ENCODE results near the gene TMCC3. TPM values are rescaled to one million over a fixed set of nuclear protein-coding genes. Genes with fewer than 3 reads are reported as not detected.

The TMCC3 gene
- total RNA-seq, 1 donor from 2014 or later, result 48.1 TPM

- Mint-ChIP-seq H3K4me1 (ENCODE audit: unreplicated experiment) (peaks cover 4% of the 10 kb centered on the region), H3K27ac (ENCODE audit: unreplicated experiment) (no peak overlapping the region), H3K4me3 (ENCODE audit: unreplicated experiment) (no peak overlapping the region), H3K27me3 (ENCODE audit: unreplicated experiment) (no peaks in the 10 kb centered on the region), H3K9me3 (ENCODE audit: unreplicated experiment) (no peaks in the 10 kb centered on the region), H3K36me3 (ENCODE audit: low read depth, unreplicated experiment) (peaks cover 17% of the 10 kb centered on the region)
- no peak for DNase-seq (ENCODE audit: low spot score)
- TF ChIP-seq, protein P1, sequence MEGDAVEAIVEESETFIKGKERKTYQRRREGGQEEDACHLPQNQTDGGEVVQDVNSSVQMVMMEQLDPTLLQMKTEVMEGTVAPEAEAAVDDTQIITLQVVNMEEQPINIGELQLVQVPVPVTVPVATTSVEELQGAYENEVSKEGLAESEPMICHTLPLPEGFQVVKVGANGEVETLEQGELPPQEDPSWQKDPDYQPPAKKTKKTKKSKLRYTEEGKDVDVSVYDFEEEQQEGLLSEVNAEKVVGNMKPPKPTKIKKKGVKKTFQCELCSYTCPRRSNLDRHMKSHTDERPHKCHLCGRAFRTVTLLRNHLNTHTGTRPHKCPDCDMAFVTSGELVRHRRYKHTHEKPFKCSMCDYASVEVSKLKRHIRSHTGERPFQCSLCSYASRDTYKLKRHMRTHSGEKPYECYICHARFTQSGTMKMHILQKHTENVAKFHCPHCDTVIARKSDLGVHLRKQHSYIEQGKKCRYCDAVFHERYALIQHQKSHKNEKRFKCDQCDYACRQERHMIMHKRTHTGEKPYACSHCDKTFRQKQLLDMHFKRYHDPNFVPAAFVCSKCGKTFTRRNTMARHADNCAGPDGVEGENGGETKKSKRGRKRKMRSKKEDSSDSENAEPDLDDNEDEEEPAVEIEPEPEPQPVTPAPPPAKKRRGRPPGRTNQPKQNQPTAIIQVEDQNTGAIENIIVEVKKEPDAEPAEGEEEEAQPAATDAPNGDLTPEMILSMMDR (IDR thresholded peaks at IDR 0.05; ENCODE audit: unreplicated experiment), result no peak
Measured at GRCh38 chr12:94628819-94629472, 21.4 kb downstream of the TMCC3 start.

DNA sequence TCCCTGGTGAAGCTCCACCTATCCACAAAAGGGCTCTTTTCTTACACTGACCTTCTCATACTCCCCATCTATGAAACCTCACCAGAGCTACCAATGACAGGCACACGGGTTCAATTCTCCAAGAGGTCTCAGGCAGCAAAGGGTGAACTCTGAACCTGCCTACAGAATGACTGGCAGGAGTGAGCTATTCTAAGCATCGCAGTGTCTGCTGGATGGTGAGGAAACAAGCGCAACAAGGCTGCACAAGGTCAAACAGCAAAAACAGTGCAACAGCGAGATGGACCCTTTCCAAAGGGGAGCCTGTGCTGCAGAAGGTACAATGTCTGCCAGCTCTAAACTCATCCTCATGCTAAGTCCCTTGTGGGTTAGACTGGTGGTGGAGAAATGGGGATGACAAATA lies 22.0 kb downstream of the TMCC3 start:
- Mint-ChIP-seq H3K4me3 (ENCODE audit: unreplicated experiment) (no peak overlapping the region), H3K4me1 (ENCODE audit: unreplicated experiment) (peaks cover 4% of the 10 kb centered on the region), H3K36me3 (ENCODE audit: low read depth, unreplicated experiment) (peaks cover 17% of the 10 kb centered on the region), H3K27ac (ENCODE audit: unreplicated experiment) (no peak overlapping the region), H3K27me3 (ENCODE audit: unreplicated experiment) (no peaks in the 10 kb centered on the region), H3K9me3 (ENCODE audit: unreplicated experiment) (no peaks in the 10 kb centered on the region)
- no peak for DNase-seq (ENCODE audit: low spot score)
- TF ChIP-seq, protein P1 (IDR thresholded peaks at IDR 0.05; ENCODE audit: unreplicated experiment), result no peak

GRCh38 chr12:94625531-94625930 lies 24.8 kb downstream of the TMCC3 start:
- no peak for DNase-seq (ENCODE audit: low spot score)
- no peak overlapping the region for H3K27ac Mint-ChIP-seq (ENCODE audit: unreplicated experiment)
- peaks cover 9% of the 10 kb centered on the region for H3K4me1 Mint-ChIP-seq (ENCODE audit: unreplicated experiment)
- no peaks in the 10 kb centered on the region for H3K27me3 Mint-ChIP-seq (ENCODE audit: unreplicated experiment)
- no peaks in the 10 kb centered on the region for H3K9me3 Mint-ChIP-seq (ENCODE audit: unreplicated experiment)
- H3K4me3 Mint-ChIP-seq (ENCODE audit: unreplicated experiment), result no peak overlapping the region
- TF ChIP-seq, protein P1 (IDR thresholded peaks at IDR 0.05; ENCODE audit: unreplicated experiment), result no peak
- peaks cover 17% of the 10 kb centered on the region for H3K36me3 Mint-ChIP-seq (ENCODE audit: low read depth, unreplicated experiment)

DNA sequence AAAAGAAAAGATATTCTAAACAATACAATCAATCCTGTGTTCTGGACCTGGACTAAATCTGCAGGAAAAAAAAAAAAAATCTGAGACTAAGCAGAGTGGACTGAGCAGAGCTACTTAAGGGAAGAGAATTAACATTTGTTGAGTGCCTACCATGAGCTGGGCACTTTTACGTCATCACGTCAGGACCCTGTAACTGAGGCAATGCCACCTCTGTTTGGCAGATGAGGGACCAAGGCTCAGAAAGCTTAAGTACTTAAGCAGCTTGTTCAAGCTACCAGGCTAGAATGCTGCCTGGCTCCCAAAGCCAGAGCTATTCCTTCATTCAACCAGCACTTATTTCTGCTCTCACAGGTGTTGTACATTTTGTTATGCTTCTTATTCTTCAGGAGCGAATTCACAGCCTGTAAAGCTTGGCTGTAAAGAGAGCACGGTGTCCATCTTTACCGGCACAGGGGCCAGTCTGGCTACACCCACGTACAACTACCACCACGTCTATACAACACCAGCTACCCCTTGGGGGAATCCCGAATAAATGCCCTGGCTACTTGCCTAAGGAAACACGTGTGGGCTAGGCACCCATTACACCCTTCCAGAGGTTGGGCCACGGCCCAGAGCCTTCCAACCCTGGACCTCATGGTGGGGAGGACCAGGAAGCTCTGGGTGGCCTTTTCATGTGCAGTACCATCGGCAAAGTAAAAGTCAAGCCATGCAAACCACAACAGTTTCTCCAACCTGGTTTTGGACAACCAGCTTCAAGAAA lies 27.0 kb downstream of the TMCC3 start:
- no peak for DNase-seq (ENCODE audit: low spot score)
- peaks cover 18% of the 10 kb centered on the region for H3K36me3 Mint-ChIP-seq (ENCODE audit: low read depth, unreplicated experiment)
- H3K4me1 Mint-ChIP-seq (ENCODE audit: unreplicated experiment), result peaks cover 14% of the 10 kb centered on the region
- TF ChIP-seq, protein P1 (IDR thresholded peaks at IDR 0.05; ENCODE audit: unreplicated experiment), result no peak
- H3K27ac Mint-ChIP-seq (ENCODE audit: unreplicated experiment), result no peak overlapping the region
- H3K27me3 Mint-ChIP-seq (ENCODE audit: unreplicated experiment), result no peaks in the 10 kb centered on the region
- H3K9me3 Mint-ChIP-seq (ENCODE audit: unreplicated experiment), result no peaks in the 10 kb centered on the region
- H3K4me3 Mint-ChIP-seq (ENCODE audit: unreplicated experiment), result no peak overlapping the region

DNA sequence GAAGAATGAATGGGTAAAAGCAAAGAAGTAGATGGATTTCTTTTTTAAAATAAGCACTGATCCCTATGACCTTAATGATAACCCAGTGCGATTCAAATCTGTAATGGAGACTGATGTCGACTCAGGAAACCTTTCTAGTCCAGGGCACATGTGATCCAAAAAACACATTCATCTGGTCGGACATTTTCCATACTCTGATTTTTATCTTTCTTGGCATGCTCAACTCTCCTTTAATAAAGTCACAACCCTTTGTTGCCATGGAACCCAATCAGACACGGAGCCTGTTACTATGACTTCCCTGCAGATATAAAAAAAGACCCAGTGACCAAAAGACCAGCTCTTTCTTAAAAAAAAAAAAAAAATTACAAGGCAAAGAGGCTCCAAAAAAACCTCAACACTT lies 27.9 kb downstream of the TMCC3 start:
- no peak for DNase-seq (ENCODE audit: low spot score)
- no peak overlapping the region for H3K4me3 Mint-ChIP-seq (ENCODE audit: unreplicated experiment)

More for the DNA sequence above, 27.9 kb downstream of the TMCC3 start:
- Mint-ChIP-seq H3K4me1 (ENCODE audit: unreplicated experiment) (peaks cover 14% of the 10 kb centered on the region), H3K27me3 (ENCODE audit: unreplicated experiment) (no peaks in the 10 kb centered on the region), H3K27ac (ENCODE audit: unreplicated experiment) (no peak overlapping the region), H3K36me3 (ENCODE audit: low read depth, unreplicated experiment) (peaks cover 18% of the 10 kb centered on the region), H3K9me3 (ENCODE audit: unreplicated experiment) (no peaks in the 10 kb centered on the region)
- TF ChIP-seq, protein P1 (IDR thresholded peaks at IDR 0.05; ENCODE audit: unreplicated experiment), result no peak

All from endothelial cell (in vitro differentiated cells).